ENCODE measurements around the gene CD3E.

CD3E gene

DNA sequence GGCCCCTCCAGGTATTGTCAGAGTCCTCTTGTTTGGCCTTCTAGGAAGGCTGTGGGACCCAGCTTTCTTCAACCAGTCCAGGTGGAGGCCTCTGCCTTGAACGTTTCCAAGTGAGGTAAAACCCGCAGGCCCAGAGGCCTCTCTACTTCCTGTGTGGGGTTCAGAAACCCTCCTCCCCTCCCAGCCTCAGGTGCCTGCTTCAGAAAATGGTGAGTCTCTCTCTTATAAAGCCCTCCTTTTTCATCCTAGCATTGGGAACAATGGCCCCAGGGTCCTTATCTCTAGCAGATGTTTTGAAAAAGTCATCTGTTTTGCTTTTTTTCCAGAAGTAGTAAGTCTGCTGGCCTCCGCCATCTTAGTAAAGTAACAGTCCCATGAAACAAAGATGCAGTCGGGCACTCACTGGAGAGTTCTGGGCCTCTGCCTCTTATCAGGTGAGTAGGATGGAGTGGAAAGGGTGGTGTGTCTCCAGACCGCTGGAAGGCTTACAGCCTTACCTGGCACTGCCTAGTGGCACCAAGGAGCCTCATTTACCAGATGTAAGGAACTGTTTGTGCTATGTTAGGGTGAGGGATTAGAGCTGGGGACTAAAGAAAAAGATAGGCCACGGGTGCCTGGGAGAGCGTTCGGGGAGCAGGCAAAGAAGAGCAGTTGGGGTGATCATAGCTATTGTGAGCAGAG, at the start of gene CD3E:
Gene CD3E (plus strand): TSS at position 163 of the 681 bp plus-strand sequence. CDS start 223 bp downstream, at position 386.
- DNase-seq: peak; percentile 87

DNA sequence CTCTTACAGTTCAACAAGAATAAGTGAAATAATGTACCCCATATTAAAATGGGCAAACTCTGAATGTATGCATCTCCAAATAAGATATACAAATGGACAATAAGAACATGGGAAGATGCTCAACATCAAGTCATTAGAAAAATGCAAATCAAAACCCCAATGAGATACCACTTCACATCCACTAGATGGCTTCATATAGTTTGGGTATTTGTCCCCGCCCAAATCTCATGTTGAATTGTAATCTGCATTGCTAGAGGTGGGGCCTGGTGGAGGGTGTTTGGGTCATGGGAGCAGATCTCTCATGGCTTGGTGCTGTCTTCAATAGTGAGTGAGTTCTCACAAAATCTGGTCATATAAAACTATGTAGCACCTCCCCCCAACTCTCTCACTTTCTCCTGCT, 46.1 kb upstream of the CD3E start:
- DNase-seq: no peak

DNA sequence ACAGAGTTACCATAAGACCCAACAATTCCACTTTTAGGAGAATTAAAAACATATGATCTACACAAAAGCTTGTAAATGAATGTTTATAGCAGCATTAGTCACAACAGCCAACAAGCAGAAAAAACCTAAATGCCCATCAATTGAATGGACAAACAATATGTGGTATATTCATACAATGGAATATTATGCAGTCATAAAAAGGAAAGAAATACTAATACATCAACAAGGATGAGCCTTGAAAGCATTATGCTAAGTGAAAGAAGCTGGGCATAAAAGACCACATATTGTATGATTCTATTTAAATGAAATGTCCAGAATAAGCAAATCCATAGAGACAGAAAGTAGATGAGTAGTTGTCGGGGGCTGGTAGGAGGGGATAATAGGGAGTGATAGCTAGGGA, 45.4 kb upstream of the CD3E start:
- no peak for DNase-seq

DNA sequence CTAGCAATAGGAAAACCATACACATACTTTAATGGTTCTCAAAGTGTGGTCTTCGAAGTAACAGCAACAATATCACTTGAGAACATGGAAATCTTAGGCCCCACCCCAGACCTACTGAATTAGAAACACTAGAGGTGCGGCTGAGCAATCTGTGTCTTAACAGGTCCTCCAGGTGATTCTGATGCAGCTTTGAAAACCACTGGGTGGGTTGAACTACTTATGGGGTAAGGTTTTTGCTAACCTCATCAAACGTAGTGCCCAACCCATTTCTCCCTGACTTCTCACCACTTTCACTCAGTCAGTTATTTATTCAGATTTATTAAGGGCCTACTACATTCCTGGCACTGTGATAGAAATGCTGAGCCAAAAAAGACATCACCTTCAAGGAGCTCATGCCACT, 44.2 kb upstream of the CD3E start:
- DNase-seq: no peak

DNA sequence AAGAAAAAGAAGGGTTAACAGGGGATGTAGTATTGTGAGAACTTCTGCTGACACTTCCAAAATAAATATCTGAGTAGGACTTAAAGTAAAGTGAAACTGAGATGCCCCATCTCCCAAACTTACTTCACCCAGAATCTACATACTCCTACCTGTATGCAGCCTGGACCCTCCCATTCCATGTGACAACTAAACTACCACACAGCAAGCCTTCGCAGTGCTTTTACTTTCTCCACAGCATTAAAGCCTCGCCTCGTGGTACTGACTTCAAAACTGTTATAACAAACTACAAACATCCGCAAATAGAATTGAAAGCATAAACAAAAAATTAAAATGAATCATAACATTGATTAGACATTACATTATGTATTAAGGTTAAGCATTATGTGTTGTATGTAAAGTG, 41.4 kb upstream of the CD3E start:
- DNase-seq: no peak

DNA sequence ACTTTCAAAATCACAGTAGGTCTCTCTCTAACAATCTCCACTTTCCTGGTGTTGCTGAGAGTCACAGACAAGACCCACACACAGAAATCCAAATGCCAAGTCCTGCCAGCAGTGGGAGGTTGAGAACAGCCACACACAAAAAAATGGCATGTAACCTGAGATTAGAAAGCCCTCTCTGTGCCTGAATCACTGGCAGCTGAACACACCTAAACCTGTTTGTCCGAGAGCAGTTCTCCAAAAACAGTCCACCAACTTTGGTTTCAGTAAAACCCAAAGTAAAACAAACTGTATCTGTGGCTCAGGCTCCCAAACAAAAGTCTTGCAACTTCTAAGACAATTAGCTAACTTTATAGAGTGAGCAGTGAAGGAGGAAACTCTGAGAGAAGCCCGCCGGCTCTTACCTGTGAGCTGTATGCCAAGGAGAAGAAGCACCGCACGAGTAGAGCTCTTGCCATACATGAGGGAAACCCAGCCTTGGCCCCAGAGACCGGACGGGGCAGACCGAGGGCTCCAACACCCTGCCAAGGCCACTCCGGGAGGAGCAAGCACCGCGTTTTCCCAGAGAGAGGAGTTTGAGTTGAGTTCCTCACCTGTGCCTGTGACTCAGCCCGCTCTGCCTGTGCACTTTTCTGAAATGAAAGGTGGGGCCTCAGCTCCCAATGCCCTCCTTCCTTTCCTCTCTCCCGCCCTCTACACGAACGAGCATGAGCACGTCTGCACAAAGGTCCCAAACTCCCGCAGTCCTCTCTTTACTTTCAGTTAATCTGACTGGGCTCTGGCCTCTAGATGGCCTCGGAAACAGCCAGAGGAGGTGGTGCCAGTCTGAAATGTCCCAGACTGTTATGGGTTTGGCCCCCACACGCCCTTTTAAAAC, 40.6 kb upstream of the CD3E start, which contains the start of gene MPZL2:
Gene MPZL2 (minus strand): TSS at position 603 of the 874 bp plus-strand sequence. CDS start 144 bp downstream, at position 459.
- peak; percentile 27 for DNase-seq

DNA sequence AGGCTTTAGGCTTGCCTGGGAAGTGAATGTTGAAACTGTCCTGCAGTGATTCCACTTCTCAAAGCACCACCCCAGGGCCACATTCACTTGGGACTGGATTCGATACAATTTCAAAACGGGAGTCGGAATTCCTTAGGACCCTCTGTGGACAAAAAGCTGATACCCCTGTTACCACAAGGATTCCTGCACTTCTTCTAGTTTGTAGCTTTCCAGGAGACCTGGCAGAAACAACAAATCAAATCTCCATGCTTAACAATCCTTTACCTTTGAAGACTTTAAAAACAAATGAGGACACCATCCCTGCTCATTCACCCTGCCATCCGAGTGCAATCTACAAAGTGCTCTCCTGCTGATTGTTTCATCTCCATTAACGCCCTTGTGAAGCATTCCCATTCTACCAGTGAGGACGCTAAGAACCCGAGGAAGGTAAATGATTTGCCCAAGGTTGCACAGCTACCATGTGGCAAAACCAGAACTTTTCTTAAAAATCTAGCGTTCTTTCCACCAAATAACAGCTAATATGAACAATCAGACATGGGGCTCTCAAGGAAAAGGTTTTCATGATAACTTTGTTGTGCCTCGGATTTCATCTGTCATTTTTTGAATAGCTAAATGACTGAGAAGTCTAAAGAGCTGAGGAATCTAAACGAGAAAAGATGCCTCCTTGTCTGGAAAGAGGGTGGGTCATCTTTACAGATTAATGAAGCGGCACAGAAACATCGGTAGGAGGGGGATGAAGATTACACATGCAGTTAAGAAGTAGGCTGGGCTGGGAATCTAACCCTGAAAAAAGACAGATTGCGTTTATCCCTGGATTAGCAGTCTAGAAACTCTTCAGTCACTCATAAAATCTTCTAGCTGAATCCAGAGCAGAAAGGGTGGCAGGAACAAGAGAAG, 39.7 kb upstream of the CD3E start:
- DNase-seq: no peak

DNA sequence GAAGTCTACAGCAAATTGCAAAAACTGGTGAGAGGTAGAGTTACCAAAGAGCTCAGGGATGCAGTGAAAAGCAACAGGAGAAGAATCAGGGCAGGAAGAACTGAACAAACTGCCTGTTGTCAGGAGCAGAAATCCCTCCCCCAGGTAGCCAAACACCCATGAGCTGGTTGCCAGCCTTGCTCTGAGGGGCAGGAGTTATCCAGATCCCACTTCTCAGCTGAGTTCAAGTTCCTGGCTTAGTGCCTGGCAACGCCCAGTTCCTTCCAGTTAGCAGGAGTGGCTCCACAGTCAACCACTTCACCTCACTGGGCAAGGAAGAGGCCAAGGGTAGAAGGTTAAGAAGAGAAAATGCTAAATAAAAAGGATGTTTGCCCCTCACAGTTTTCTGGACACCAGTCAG, 38.6 kb upstream of the CD3E start:
- DNase-seq: no peak

DNA sequence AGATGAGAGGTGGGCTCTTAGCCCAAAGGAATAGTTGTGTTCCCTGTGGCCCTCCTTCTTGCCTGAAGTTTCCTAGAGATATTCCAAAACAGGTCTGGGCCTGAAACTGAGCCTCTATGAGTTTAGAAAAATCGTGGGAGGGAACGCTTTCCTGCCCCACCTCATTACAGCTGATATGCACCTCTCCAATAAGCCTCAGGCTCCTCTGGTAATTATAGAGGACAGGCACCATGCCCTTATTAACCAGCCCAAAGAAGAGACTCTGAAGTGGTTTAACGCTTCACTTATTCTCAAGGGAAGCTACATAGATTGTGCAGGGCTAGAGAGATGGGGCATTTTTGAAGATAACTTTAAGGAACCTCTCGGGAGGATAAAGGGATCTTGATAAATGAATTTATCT, 37.0 kb upstream of the CD3E start:
- no peak for DNase-seq

DNA sequence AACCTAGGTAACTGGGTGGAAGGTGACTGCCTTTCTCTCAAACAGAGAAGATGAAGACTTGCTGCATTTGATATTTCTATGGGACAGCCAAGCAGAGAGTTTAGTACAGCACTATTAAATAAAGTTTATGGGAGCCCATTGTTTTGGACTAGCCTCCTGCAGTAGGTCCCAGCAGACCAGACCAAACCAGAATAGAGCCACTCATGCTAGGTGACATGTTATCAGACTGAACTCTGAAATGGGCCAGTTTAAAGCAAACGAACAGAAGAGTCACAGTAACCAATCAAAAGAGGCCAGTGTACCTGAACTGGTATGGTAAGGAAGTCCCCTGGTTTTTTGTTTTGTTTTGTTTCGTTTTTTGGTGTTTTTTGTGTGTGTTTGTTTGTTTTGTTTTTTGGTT, 32.5 kb upstream of the CD3E start:
- no peak for DNase-seq

DNA sequence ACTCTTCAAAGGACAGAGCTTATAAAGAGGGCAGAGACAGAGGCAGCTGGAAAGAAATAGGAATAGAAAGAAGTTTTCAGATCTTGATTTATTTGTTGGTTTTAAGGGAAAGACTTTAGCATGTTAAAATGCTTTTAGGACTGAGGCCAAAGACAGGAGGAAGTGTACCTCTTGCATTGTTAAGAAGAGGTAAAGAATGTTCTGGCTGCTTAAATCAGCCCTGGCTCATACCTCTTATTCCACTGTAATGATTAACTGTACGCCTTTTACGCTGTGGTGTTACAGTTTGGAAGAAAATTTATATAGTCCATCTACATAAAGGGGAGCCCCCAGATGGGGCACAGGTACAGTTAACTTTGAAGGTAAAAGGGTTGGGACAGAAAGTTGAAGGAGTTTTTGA, 30.3 kb upstream of the CD3E start:
- DNase-seq: no peak

DNA sequence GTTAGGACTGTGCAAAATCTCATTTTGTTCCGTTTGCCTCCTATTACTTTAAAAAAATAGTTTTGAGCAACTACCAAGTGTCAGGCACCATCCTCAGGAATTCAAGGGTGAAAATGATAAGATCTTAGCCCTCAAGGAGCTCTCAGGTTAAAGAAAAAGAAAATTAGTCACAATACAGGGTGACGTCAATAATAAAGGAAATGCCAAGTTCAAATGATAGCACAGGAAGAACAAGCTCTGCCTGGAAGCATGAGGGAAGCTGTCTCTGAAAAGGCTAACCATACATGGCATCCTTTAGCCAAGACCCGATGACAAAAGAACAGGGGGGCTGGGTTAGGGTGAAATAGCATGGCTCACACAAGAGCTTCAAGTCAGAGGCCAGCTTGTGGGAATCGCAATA, 29.4 kb upstream of the CD3E start:
- DNase-seq: no peak

DNA sequence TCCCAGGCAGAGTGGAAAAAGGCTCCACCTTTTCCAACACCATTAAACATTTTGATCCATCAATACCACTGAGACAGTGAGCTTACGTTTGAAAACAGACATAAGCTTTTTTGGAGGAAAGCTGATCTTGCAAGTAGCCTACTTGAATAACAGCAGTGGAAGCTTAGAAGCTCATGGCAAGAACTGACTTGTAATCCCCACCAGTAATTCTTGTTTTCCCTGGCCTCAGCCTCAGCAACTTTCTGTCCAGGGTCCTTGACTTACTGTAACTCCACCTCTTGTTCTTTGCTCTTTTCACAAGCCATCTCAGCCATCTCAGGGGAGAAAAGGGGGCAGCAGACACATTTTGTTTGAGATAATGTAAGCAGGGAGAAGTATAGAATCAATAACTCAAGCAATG, 28.1 kb upstream of the CD3E start:
- DNase-seq: no peak

DNA sequence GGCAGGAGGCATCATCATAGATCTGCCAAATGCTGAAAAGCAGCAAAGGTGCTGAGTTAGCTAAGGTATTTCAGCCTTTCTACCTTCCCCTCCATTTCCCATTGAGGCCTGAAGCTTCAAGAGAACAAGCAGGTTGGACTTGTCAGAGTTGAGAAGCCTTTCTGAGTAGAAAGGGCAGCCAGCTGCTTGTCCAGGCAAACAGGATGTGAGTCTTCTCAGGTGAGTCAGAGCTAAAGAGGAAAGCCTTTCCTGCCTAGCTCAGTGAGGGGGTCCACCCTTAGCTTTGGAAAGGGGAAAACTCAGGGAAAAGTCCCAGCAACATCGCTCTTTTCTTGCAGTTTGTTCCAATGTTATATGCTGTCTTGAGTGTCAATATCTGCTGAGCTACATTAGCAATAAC, 27.2 kb upstream of the CD3E start:
- peak; percentile 45 for DNase-seq

DNA sequence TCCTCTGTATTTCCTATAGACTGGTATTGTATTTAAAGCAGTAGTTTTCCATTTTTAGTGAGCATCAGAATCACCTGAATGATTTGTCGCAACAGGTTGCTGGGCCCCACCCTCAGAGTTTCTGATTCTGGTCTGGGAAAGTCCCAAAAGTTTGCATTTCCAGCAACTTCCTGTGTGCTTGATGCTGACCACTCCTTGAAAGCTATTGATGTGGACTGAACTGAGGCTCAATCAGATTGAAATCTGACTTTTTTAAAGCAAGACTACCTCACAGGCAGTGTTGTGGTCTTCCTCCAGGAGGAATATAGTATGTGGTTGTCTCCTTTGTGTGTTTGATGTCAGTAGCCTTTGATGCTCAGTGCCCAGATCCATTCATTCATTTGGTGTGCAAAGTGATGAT, 23.2 kb upstream of the CD3E start:
- peak; percentile 48 for DNase-seq

DNA sequence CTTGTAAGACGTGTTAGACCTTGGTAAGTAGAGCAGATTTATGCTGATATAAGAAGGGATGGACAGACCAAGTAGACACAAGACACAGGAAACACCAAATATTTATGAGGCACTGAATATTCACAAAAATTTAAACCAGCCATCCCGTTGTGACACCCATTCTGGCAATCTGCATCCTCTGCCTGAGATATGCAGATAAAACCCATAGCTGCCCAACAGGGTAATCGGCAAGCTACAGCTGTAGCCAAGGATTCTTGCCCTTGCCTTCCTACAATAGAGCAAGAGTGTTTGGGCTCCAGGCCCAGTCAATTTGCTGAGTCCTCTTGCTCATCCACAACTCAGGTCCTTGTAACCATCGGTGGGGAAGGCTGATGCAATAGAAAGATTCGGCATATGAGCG, 21.9 kb upstream of the CD3E start:
- no peak for DNase-seq

DNA sequence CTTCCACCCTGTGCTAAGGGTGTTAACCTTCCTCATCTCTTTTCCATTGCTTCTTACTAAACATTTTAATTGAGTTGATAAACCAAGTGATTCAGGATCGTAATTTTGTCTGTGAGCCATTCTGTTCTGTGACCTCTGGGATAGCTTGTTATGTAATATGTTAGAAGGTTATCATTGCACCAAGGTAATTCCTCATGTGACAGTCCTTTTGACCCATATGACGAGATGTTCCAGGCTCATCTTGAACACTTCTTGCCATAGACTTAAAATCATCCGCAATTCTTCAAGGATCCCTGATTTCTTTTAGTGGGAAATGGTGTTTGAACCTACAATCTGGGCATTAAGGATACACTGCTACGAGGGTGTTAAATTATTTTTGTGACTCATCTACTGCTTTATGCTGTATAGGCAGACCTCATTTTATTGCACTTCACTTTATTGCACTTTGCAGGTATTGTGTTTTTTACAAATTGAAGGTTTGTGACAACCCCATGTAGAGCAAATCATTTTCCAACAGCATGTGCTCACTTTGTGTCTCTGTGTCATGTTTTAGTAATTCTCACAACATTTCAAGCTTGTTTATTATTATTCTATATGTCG, 21.4 kb upstream of the CD3E start:
- no peak for DNase-seq

DNA sequence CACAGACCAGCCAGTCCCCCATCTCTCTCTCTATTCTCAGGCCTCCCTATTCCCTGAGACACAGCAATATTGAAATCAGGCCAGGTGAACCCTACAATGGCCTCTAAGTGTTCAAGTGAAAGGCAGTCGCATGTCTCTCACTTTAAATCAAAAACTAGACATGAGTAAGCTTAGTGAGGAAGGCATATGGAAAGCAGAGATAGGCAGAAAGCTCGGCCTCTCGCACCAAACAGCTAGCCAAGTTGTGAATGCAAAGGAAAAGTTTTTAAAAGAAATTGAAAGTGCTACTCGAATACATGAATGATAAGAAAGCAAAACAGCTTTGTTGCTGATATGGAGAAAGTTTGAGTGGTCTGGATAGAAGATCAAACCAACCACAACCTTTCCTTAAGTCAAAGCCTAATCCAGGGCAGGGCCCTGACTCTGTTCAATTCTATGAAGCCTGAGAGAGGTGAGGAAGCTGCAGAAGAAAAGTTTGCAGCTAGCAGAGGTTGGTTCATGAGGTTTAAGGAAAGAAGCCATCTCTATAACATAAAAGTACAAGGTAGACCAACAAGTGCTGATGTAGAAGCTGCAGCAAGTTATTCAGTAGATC, 20.7 kb upstream of the CD3E start:
- DNase-seq: no peak

DNA sequence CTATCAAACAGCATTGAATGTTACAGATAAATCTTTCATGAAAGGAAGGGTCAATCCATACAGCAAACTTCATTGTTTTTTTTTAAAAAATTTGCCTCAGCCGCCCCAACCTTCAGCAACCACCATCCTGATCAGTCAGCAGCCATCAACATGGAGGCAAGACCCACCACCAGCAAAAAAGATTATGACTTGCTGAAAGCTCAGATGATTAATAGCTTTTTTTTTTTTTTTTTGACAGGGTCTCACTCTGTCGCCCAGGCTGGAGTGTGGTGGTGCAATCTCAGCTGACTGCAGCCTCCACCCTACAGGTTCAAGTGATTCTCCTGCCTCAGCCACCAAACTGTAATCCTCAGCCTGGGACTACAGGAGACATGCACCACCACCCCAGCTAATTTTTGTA, 18.0 kb upstream of the CD3E start:
- no peak for DNase-seq

DNA sequence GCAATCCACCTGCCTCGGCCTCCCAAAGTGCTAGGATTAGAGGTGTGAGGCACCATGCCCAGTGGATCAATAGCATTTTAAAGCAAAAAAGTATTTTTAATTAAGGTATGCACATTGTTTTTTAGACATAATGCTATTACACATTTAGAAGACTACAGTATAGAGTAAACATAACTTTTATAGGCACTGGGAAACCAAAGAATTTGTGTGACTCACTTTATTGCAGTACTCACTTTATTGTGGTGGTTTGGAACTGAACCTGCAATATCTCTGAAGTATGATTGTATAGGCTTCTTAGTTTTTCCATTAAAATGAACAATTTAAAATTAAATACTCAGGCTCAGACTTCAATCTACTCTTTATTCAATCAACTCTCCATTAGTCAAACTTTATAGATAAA, 17.5 kb upstream of the CD3E start:
- DNase-seq: no peak

DNA sequence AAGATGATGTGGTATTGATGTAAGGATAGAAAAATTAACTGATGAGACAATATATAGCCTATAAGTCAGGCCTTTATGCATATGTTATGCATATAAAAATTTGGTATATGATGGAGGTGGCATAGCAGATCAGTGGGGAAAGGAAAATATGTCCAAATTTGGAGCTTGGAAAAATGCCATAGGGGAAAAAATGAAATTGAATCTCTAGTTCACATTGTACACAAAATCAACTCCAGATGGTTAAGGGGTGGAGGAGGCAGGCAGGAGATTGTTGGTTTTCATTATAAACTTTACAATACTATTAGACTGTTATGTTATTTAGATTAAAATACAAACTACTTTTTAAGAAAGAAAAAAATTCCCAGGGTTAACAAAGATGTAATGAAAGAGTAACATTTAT, 15.1 kb upstream of the CD3E start:
- DNase-seq: no peak

DNA sequence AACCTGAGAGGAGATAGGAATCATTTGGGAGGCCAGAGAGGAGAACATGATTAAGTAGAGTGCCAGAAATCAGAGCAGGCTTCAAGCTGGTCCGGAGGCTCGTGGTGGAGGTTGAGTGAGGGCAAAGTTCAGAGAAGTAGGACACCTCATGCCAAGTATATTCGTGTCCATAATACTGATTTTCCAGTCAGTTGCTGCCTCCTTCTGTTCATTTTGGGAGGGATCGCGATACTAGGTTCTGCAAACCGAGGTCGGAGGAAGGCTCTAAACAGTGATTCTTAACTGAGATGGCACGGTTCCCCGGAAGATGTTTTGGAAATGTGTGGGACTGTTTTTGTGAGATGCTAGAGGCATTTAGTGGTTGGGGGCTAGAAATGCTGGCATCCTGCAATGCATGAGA, 13.6 kb upstream of the CD3E start:
- peak; percentile 60 for DNase-seq

Data from activated CD4-positive, alpha-beta T cell treated with anti-CD3 and anti-CD28 coated beads, Interleukin-10, Interleukin-2, amounts not matched to agents 100 ng/mL and 50 ng/mL, durations not matched to agents 16 hours and 8 hours (primary cell).